Adrenal gland (tissue), 12 donors: Measurements from ENCODE around the gene ITGA11. TPM values are rescaled to one million over a fixed set of nuclear protein-coding genes. Genes with fewer than 3 reads are reported as not detected.

Experiments used
- DNase-seq, 7 donors: peaks; one replicate each; pipeline ENCODE4 v3.0.0-alpha.2; 2019 to 2020
- H3K27ac ChIP-seq, 5 donors: fragments of 200-600 bp; sonication (generic) in 4 of 5; 1 replicate in 3 of 5; 2 replicates in 2 of 5; pipeline versions ENCODE4 v1.5.1 to v1.8.0; 2016 to 2020; ENCODE audit warnings: mild to moderate bottlenecking in 1 of 5
- H3K27me3 ChIP-seq: fragments of 200-600 bp; 2 replicates; pipeline ENCODE4 v1.8.0; 2021
- H3K36me3 ChIP-seq, 2 donors: fragments of 200-600 bp; replicated peaks in 1 of 2; 1 replicate in 1 of 2; 2 replicates in 1 of 2; pipeline versions ENCODE4 v1.5.1 to v1.8.0; 2018 to 2022
- H3K4me1 ChIP-seq, 2 donors: fragments of 200-600 bp; replicated peaks in 1 of 2; 1 replicate in 1 of 2; 2 replicates in 1 of 2; pipeline versions ENCODE4 v1.5.1 to v1.8.0; 2018 to 2021
- H3K4me3 ChIP-seq, 4 donors: fragments of 200-600 bp; sonication (generic) in 3 of 4; one replicate each; pipeline ENCODE4 v1.5.1; 2016 to 2018
- H3K9me3 ChIP-seq, 3 donors: fragments of 200-600 bp; sonication (generic) in 1 of 3; replicated peaks in 1 of 3; 1 replicate in 2 of 3; 2 replicates in 1 of 3; pipeline versions ENCODE4 v1.5.1 to v1.8.0; 2016 to 2021
- POLR2A ChIP-seq, 2 donors: fragments of 450-650 bp; IDR thresholded peaks; one replicate each; pipeline ENCODE4 v1.6.1; 2017; ENCODE audit warnings: antibody characterized with exemption in 2 of 2, mild to moderate bottlenecking in 2 of 2, moderate library complexity in 1 of 2
- WGBS, 4 donors: extraction: QIAGEN DNeasy Blood & Tissue Kit in 2 of 4; methylation state at CpG; one replicate each; pipeline versions ENCODE4 v1.1.5 to v1.1.7; 2013 to 2017; 5-methylcytosine and 5-hydroxymethylcytosine counted together
- intact Hi-C, 2 donors: fragments of 100-400 bp; cut with DNase I; formaldehyde crosslinking; loops; one replicate each; pipeline versions ENCODE4 v1.14.1 to v1.15.0; 2022 to 2023
- polyA plus RNA-seq, 3 donors: library from polyadenylated mRNA; stranded (reverse); fragments of 200-250 nt in 2 of 3; fragments of 350-450 nt in 1 of 3; fragmentation: Illumina TruSeq in 1 of 3; extraction: RNeasy Lipid Tissue Mini Kit (QIAGEN cat#74804) in 1 of 3; gene quantifications; one replicate each; pipeline ENCODE4 v1.2.3, GENCODE V29; 2013 to 2014
- total RNA-seq, 9 donors: library from RNA; depleted of rRNA in 4 of 9; stranded (reverse); fragments of >200 nt in 4 of 9; fragments of 120-200 nt in 1 of 9; fragmentation: NEBNext Ultra II Directional in 1 of 9; extraction: Animal tissue kit (Norgen Biotek cat#: 25700) in 1 of 9; gene quantifications; one replicate each; pipeline versions ENCODE4 v1.1.0 to v1.2.4, GENCODE V29; 2013 to 2023
- TF ChIP-seq, protein P1 (sequence below), 6 experiments: fragments of 450-650 bp in 4 of 6; fragments of 200-600 bp in 2 of 6; sonication (generic) in 1 of 6; IDR thresholded peaks; 1 replicate in 5 of 6; 2 replicates in 1 of 6; pipeline versions ENCODE4 v1.5.1 to v1.8.0; 2016 to 2021; ENCODE audit warnings: antibody characterized with exemption in 6 of 6, mild to moderate bottlenecking in 2 of 6, moderate library complexity in 1 of 6
- donor health status: healthy with polysubstance abuse.
- donor health status: Bipolar disorder and iron deficiency.
- donor health status: DM: yes; HTN: yes; CAD: no.
- donor health status: DM: no; HTN: no; CAD: no.
- donor health status: DM: no; HTN: no; CAD: no.
- donor health status: DM: yes; HTN: yes; CAD: no.

ITGA11 gene
- total and polyA plus RNA-seq, 12 donors = 1.4 to 52.5 (median 7.5) TPM

DNA sequence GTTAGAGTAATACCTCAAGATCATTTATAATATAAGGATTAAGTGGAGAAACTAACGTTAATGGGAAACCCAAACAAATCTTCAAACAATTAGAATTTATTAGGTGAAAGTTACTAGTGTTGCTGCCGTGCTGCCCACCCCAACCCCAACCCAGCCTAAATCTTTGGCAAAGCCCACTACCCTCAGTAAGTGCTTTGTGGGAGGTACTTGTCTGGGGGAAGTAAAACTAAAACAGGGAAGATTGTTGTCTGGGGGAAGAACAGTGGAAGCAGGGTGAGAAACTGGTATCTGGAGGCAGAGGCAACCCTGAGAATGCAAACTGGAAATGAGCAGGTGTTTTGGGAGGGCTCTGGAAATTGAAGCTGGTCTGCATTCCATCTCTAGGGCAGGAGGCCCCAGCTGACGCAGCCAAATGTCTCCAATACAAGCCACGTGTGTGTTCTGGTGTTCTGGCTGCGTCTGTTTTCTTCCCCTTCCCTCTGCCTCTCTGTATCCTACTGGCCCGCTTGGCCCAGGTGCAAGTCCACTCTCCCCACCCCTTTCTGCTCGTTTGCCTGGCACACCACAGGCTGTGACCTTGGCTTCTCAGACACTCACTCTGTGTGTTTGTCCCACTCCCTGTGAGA lies 121.7 kb downstream of the ITGA11 start:
- DNase-seq = peak; percentile 36 to 72 (median 71)
- Histone ChIP-seq H3K9me3 (no peaks in the 10 kb centered on the region), H3K36me3 (no peaks in the 10 kb centered on the region), H3K4me1 (peaks cover 0 to 15% of the 10 kb centered on the region in 2 donors), H3K27me3 (no peaks in the 10 kb centered on the region), H3K4me3 (no peak overlapping the region), H3K27ac (no peak overlapping the region)
- no peak for TF ChIP-seq POLR2A (IDR thresholded peaks at IDR 0.05)
- intact Hi-C loops = loop anchor here (5.0 to 10.0 kb wide), 3 partner anchors 62 to 235 kb away; no protein-coding TSS in a partner anchor
- WGBS, 4 donors = 38 to 53% (median 47%) methylated on average over 7 of the region's 7 CpGs

DNA sequence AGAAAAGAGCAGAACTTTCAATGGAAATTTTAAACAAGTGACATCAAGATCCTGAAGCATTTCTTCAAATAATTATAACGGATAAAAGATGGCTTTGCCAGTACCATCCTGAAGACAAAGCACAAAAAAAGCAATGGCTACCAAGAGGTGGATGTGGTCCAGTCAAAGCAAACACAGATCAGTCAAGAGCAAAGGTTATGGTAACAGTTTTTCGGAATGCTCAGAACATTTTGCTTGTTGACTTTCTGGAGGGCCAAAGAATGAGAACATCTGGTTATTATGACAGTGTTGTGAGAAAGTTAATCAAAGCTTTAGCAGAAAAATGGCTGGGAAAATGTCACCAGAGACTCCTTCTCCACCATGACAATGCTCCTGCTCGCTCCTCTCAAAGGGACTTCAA lies 122.9 kb downstream of the ITGA11 start:
- H3K4me1 ChIP-seq = peaks cover 0 to 15% of the 10 kb centered on the region in 2 donors
- no peak overlapping the region for H3K27ac ChIP-seq

DNA sequence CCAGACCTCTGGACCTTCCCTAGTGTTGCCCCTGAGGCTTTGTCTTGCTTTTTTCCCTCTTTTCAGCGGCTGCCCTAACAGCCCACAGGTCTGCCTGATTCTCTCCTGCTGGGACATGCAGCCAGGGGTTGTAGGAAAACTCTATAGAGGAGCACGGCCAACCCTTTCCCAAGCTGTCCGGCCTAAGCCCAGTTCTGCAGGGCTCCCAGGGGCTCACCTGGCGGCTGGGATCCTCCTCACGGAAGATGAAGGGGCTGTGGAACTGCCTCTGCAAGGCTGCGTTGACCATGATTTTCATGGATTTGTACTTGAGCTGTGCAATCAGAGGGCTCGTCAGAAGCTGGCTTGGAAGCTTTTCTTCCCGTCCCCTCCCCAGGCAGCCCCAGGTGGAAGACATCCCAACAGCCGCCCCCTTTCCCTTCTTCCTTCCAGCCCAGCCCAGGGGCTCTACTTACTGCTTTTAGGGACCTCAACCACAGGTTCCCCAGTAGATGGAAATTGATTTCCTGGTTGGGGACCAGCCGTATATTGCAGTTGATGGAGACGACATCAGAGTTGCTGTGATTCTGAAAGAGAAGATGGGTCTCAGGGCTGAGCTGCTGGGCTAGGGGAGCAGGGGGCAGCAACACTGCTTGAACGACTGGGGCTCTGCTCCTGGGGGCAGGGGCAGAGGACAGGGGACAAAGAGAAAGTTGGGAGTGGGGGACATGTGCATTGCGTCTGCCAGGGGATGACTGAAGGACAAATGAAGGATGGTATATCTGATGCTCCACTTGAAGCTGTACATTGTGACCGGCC lies 124.6 kb downstream of the ITGA11 start:
- no peak overlapping the region for H3K4me3 ChIP-seq
- DNase-seq = peak in 4 of 7 donors; percentile 11 to 48 (median 17)
- H3K27me3 ChIP-seq = no peaks in the 10 kb centered on the region
- H3K36me3 ChIP-seq = no peaks in the 10 kb centered on the region
- no peak for TF ChIP-seq POLR2A (IDR thresholded peaks at IDR 0.05)
- TF ChIP-seq, protein P1, sequence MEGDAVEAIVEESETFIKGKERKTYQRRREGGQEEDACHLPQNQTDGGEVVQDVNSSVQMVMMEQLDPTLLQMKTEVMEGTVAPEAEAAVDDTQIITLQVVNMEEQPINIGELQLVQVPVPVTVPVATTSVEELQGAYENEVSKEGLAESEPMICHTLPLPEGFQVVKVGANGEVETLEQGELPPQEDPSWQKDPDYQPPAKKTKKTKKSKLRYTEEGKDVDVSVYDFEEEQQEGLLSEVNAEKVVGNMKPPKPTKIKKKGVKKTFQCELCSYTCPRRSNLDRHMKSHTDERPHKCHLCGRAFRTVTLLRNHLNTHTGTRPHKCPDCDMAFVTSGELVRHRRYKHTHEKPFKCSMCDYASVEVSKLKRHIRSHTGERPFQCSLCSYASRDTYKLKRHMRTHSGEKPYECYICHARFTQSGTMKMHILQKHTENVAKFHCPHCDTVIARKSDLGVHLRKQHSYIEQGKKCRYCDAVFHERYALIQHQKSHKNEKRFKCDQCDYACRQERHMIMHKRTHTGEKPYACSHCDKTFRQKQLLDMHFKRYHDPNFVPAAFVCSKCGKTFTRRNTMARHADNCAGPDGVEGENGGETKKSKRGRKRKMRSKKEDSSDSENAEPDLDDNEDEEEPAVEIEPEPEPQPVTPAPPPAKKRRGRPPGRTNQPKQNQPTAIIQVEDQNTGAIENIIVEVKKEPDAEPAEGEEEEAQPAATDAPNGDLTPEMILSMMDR (IDR thresholded peaks at IDR 0.05) = no peak
- intact Hi-C loops = loop anchor here in 1 of 2 donors (10.0 kb wide), 3 partner anchors 53 to 367 kb away; no protein-coding TSS in a partner anchor
- no peak overlapping the region for H3K27ac ChIP-seq
- H3K4me1 ChIP-seq = peaks cover 0 to 15% of the 10 kb centered on the region in 2 donors
- H3K9me3 ChIP-seq = no peaks in the 10 kb centered on the region
- WGBS, 4 donors = 60 to 80% (median 70%) methylated on average over 11 to 14 of the region's 14 CpGs

More for the DNA sequence above, 122.9 kb downstream of the ITGA11 start:
- no peaks in the 10 kb centered on the region for H3K36me3 ChIP-seq
- peak in 2 of 7 donors; percentile 1 to 3 for DNase-seq
- WGBS, 4 donors = 65 to 80% (median 76%) methylated on average over 3 of the region's 3 CpGs
- intact Hi-C loops = loop anchor here in 1 of 2 donors (10.0 kb wide), 3 partner anchors 54 to 366 kb away; no protein-coding TSS in a partner anchor
- H3K27me3 ChIP-seq = no peaks in the 10 kb centered on the region
- H3K4me3 ChIP-seq = no peak overlapping the region
- no peaks in the 10 kb centered on the region for H3K9me3 ChIP-seq
- TF ChIP-seq, protein P1 (IDR thresholded peaks at IDR 0.05) = no peak
- TF ChIP-seq POLR2A (IDR thresholded peaks at IDR 0.05) = no peak

DNA sequence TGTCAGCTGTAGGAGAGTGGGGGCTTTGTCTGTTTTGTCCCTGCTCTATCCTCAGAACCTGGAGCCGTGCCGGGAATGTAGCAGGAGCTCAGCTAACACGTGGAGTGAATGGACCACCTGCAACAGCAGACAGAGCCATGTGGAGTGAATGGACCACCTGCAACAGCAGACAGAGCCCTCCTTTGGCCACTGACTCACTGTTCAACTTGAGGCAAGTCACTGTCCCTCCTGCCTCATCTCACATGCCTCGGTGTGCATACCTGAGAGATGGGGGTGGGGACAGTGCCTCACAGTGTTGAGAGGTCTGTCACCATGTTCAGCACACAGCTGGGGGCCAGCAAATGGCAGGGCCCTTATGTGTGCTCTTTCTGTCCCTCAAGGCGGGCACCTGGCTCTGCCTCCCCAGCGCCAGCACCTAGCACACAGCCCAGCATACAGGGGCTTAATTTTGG lies 126.5 kb downstream of the ITGA11 start:
- intact Hi-C loops = loop anchor here in 1 of 2 donors (10.0 kb wide), 3 partner anchors 51 to 369 kb away; no protein-coding TSS in a partner anchor
- TF ChIP-seq, protein P1 (IDR thresholded peaks at IDR 0.05) = no peak
- TF ChIP-seq POLR2A (IDR thresholded peaks at IDR 0.05) = no peak
- no peaks in the 10 kb centered on the region for H3K36me3 ChIP-seq
- WGBS, 4 donors = 54 to 84% (median 75%) methylated on average over 3 to 6 of the region's 6 CpGs
- H3K27ac ChIP-seq = no peak overlapping the region
- H3K27me3 ChIP-seq = no peaks in the 10 kb centered on the region
- peak in 4 of 7 donors; percentile 11 to 44 (median 18) for DNase-seq
- H3K4me1 ChIP-seq = peaks cover 0 to 18% of the 10 kb centered on the region in 2 donors
- H3K4me3 ChIP-seq = no peak overlapping the region
- H3K9me3 ChIP-seq = no peaks in the 10 kb centered on the region
